Activated gamma-delta T cell (primary cell): ENCODE measurements around the gene SRP72.
"Not testable (repeated sequence)": the region's sequence is repeated elsewhere in the genome, so short reads cannot be mapped to it uniquely, and the experiment has no call there.

ENCODE experiments used
- DNase-seq: peaks from one replicate; lab custom pipeline; 2025; lab: John Stamatoyannopoulos, UW

Gene SRP72

DNA sequence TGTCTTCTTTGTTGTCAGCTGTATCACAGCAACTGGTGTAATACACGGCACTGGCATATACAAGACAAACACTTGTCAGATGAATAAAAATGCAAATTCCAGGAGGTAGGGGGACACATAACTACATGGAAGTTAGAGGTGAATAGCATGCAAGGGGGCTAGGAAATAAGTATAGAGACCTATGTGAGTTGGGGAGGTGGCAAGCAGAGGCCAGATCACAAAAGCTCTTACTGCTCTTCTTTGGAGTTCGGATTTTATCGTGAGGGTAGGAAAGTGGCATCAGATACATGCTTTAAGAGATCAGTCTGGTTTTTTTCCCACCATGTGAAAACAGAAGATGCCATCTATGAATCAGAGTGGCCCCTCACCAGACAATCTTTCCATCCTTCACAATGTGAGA is 2.8 kb upstream of the SRP72 start:
- DNase-seq, result no peak

GRCh38 chr4:56465599-56466295 is 1.7 kb upstream of the SRP72 start:
- DNase-seq, result no peak

DNA sequence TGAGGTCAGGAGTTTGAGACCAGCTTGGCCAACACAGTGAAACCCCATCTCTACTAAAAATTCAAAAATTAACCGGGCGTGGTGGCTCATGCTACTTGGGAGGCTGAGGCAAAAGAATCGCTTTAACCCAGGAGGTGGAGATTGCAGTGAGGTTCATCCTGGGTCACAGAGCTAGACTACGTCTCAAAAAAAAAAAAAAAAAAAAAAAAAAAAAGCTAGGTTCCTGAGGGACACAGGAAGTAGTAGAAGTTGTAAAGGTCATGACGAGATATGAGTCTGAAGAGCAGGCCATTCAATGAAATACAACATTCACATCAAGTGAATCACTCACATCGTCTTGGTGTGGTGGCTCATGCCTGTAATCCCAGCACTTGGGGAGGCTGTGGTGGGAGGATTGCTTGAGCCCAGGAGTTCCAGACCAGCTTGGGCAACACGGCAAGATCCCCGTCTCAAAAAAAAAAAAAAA is 1.1 kb upstream of the SRP72 start:
- not testable (repeated sequence) for DNase-seq

GRCh38 chr4:56466910-56467283 is 520 bp upstream of the SRP72 start:
- no peak for DNase-seq

- DNase-seq, result no peak
These were observed 643 bp downstream of the SRP72 start for GRCh38 chr4:56468097-56468422.

DNA sequence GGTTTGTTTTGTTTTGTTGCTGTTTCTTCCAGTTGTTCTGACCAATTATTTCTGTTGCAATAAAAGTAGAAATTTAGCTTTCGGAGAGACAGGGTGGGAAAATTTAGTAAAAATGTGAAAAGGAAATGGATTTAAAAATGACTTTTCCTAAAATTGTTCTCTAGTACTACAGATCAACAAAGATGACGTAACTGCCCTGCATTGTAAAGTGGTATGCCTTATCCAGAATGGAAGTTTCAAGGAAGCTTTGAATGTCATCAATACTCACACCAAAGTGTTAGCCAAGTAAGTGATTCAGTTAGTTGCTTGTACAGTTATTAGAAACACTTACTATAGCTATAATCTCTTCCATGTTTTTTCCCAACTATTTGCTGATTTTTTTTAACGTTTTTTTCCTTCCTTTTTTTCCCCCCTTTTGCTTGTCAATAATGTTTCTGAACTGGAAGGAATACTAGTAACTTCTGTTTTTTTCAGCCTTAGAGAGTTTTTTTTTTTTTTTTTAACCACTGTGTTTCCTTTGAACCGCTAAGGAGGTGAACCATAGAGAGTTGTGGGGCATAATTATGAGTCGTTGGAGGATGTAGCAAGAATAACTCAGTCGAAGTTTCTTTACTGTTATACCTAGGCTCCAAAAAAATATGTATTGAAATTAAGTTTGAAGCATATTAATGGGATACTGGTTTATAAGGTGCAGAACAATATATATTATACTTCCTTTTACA is 2.2 kb downstream of the SRP72 start:
- DNase-seq, result no peak

DNA sequence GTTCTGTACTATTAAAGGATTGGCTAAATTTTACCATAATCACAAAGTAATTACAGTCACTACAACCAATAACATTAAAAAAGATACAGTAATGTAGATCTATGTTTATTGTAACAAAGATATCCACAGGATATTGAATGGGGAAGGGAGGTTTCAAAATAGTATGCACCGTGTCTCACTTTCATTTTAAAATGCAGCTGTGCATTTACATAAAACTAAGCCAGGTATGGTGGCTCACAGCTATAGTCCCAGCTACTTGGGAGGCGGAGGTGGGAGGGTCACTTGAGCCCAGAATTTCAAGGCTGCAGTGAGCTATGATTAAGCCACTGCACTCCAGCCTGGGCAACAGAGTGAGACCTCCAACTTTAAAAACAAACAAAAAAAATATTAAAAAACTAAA is 8.5 kb downstream of the SRP72 start:
- no peak for DNase-seq

GRCh38 chr4:56477192-56477702 is 9.8 kb downstream of the SRP72 start:
- DNase-seq, result no peak

DNA sequence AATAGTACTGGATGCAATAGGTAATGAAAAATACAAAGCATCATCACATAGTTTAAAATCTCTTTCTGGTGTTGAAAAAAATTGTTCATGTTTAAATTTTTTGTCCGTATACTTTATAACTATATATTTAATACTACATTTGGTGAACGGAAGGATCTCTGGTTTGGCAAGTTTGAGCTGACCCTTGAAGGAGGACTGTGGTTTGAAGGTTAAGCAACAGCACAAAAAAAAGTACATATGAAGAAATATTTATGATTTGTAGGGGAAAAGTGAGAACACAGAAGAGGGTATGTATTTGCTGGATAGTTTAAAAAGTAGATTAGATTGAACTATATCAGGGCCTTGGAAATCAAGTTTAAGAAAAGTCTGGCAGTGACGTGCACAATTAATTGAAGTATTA is 13.3 kb downstream of the SRP72 start:
- no peak for DNase-seq

- DNase-seq, result no peak
These were observed 28.8 kb downstream of the SRP72 start for GRCh38 chr4:56496241-56496640.

- peak; percentile 48 for DNase-seq
These were observed 38.1 kb downstream of the SRP72 start, which contains the start of gene ARL9 for GRCh38 chr4:56505269-56506130. Gene ARL9 (plus strand): TSS chr4:56505791. CDS start chr4:56505863, 72 bp downstream.

DNA sequence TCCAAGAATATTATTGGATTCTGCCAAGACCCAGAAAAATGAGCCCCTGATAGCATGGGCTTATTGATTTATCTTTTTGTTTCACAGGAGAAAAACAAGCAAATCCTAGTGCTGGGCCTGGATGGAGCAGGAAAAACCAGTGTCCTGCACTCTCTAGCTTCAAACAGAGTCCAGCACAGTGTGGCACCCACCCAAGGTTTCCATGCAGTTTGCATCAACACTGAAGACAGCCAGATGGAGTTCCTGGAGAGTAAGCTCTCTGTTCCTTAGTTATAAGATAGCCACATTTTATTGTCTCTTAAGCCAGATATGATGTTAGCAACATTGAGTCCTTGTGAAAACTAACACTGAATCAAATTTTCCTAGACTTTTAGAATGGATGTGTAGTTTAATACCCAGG is 43.7 kb downstream of the SRP72 start:
- DNase-seq, result no peak

DNA sequence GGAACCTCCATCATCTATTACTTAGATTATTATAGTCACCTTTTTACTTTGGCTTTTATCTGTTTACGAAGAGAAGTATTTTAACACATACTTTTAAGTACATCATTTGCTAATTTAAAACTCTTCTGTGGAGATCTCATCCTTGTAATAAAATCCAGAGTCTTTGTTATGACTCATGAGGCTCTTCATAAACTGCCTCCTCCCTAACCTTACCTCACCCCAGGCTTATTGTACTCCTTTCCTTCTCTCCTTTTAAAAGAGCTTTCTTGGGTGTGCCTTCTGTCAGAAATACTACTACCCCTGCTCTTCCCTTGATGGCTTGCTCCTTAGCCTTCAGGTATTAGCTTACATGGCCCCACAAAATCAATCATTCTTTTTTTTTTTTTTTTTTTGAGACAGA is 44.7 kb downstream of the SRP72 start:
- no peak for DNase-seq

GRCh38 chr4:56513517-56513916 is 46.1 kb downstream of the SRP72 start:
- DNase-seq, result no peak

DNA sequence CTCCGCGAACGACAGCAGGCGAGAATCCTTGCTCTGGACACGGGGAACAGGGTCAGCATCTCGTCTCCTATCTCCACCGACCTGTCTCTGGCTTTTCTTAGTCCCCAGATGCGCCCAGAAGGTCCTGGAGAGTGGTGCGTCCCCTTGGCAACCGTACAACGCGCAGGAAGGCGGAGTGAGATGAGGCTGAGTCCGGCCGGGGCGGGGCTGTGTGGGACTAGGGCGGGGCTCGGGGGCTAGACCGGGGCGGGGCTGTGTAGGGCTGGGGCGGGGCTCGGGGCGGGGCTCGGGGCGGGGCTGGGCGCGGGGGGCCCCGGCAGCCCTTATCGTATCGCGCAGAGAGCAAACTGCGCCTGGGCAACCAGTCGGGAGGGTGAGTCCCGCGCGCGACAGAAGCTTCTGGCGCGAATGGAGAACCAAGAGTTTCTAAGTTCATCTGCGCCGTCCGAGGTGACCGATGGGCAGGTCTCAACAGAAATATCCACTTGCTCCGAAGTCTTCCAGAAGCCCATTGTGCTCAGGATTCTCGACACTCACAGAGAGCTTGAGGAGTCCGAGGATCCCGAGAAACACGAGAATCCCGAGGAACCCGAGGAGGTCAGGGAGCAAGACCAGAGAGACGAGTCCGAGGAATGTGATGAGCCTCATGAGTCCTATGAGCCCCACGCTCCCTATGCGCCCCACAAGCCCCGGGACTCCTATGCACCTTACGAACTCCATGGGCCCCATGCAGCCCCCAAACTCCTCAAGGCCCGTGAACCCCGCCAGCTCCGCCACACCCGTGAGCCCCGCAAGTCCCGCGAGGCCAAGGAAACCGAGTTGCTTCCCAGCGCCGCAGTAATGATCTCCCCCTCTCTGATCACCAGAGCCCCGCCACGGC is 63.1 kb downstream of the SRP72 start:
- DNase-seq, result peak; percentile 61

- no peak for DNase-seq
These were observed 63.8 kb downstream of the SRP72 start for GRCh38 chr4:56531149-56531770.

- no peak for DNase-seq
These were observed 64.4 kb downstream of the SRP72 start for GRCh38 chr4:56531823-56532222.

DNA sequence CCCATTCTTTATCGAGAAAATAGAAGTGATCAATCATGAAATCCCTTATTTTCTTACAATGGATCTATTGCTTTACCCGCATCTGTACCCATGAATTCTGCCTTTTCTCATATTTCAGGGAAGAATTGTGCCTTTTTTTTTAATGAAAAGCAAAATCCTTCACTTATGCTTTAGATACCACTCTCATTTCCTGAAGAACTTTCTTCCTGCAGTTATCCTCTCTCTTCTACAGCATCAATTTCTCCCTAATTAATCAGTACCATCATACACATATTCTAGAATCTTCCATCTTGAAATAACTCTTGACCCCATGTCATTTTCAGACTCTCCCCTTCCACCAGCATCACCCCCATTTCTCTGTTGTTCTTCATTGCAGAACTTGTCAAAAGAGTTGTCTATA is 64.8 kb downstream of the SRP72 start:
- DNase-seq, result no peak

DNA sequence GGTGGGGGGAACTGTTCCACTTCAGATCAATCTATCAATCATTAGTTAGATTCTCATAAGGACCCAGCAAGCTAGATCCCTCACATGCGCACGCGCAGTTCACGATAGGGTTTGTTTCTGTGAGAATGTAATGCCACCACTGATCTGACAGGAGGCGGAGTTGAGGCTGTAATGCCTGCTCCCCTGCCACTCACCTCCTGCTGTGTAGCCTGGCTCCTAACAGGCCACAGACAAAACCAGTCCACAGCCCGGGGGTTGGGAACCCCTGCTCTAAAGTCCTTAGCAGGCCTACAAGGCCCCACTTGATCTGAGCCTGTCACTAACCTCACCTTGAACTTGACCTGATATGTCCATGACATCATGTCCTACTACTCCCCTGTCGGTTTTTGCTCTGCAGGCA is 68.5 kb downstream of the SRP72 start:
- DNase-seq, result no peak

GRCh38 chr4:56537147-56537546 is 69.7 kb downstream of the SRP72 start:
- DNase-seq, result no peak

DNA sequence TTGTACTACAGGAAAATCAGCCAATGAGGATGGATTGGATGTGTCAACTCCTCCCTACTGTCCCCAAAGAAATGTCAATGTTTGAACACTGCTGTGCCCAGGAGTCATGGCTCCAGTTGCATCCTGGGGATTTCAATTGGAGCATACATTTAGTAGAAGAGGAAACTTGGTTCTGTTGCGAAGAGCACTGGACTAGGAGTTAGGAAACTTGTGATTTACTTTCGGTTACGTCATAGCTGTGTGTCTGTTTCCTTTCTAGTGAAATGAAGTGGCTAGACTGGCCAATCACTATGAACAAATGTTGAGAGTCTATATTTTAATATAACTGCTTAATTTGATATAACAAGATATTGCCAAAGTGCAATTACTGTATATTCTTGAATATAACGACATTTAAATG is 73.4 kb downstream of the SRP72 start:
- DNase-seq, result no peak
